ENCODE results near the gene SHISA9.

DNA sequence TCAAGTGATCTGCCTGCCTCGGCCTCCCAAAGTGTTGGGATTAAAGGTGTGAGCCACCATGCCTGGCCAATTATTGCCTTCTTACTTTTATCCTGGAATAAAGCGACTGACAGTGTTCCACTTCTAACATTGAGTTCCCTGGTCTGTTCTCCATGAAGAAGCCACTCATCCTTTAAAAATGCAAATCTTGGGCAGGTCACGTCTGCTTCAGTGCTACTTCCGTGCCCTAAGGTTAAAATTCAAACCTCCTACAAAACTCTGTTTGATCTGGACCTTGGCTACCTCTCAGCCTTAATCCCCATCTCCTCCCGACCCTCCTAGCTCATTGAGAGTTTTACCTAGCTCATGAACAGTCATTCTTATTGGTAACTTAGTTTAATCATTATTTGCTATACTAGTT, 9.6 kb upstream of the SHISA9 start:
- TF ChIP-seq, protein P1, sequence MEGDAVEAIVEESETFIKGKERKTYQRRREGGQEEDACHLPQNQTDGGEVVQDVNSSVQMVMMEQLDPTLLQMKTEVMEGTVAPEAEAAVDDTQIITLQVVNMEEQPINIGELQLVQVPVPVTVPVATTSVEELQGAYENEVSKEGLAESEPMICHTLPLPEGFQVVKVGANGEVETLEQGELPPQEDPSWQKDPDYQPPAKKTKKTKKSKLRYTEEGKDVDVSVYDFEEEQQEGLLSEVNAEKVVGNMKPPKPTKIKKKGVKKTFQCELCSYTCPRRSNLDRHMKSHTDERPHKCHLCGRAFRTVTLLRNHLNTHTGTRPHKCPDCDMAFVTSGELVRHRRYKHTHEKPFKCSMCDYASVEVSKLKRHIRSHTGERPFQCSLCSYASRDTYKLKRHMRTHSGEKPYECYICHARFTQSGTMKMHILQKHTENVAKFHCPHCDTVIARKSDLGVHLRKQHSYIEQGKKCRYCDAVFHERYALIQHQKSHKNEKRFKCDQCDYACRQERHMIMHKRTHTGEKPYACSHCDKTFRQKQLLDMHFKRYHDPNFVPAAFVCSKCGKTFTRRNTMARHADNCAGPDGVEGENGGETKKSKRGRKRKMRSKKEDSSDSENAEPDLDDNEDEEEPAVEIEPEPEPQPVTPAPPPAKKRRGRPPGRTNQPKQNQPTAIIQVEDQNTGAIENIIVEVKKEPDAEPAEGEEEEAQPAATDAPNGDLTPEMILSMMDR (IDR thresholded peaks at IDR 0.05): no peak
- TF ChIP-seq EZH2 (IDR thresholded peaks at IDR 0.05; ENCODE audit: borderline replicate concordance, insufficient read depth, low read depth, low read length, poor library complexity, severe bottlenecking): no peak
